ENCODE measurements around the gene POC1B. TPM values are rescaled to one million over a fixed set of nuclear protein-coding genes. Genes with fewer than 3 reads are reported as not detected.

POC1B gene
- total RNA-seq, 1 experiment from 2014 or later: 17.8 TPM

DNA sequence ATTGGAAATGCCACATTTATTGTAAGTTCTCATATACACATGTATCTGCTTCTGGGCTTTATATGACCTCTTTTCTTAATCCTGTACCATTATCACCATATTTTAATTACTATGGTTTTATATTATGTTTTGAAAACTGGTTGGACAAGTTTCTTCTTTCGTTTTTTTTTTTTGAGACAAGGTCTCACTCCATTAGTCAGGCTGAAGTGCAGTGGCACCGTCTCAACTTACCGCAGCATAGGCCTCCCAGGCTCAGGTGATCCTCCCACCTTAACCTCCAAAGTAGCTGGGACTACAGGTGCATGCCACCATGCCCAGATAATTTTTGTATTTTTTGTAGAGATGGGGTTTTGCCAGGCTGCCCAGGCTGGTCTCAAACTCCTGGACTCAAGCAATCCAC is 45.9 kb downstream of the POC1B start (continued):
- TF ChIP-seq, protein P1, sequence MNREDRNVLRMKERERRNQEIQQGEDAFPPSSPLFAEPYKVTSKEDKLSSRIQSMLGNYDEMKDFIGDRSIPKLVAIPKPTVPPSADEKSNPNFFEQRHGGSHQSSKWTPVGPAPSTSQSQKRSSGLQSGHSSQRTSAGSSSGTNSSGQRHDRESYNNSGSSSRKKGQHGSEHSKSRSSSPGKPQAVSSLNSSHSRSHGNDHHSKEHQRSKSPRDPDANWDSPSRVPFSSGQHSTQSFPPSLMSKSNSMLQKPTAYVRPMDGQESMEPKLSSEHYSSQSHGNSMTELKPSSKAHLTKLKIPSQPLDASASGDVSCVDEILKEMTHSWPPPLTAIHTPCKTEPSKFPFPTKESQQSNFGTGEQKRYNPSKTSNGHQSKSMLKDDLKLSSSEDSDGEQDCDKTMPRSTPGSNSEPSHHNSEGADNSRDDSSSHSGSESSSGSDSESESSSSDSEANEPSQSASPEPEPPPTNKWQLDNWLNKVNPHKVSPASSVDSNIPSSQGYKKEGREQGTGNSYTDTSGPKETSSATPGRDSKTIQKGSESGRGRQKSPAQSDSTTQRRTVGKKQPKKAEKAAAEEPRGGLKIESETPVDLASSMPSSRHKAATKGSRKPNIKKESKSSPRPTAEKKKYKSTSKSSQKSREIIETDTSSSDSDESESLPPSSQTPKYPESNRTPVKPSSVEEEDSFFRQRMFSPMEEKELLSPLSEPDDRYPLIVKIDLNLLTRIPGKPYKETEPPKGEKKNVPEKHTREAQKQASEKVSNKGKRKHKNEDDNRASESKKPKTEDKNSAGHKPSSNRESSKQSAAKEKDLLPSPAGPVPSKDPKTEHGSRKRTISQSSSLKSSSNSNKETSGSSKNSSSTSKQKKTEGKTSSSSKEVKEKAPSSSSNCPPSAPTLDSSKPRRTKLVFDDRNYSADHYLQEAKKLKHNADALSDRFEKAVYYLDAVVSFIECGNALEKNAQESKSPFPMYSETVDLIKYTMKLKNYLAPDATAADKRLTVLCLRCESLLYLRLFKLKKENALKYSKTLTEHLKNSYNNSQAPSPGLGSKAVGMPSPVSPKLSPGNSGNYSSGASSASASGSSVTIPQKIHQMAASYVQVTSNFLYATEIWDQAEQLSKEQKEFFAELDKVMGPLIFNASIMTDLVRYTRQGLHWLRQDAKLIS (CRISPR knock-in tag; IDR thresholded peaks at IDR 0.05; ENCODE audit: borderline replicate concordance): no peak
- TF ChIP-seq TEAD1 (CRISPR knock-in tag; IDR thresholded peaks at IDR 0.05) (no peak), E2F4 (CRISPR knock-in tag; IDR thresholded peaks at IDR 0.05; ENCODE audit: borderline replicate concordance, low read depth) (no peak), PRRX2 (CRISPR knock-in tag; IDR thresholded peaks at IDR 0.05) (no peak), HMGA2 (CRISPR knock-in tag; IDR thresholded peaks at IDR 0.05) (no peak)
- TF ChIP-seq, protein P2, sequence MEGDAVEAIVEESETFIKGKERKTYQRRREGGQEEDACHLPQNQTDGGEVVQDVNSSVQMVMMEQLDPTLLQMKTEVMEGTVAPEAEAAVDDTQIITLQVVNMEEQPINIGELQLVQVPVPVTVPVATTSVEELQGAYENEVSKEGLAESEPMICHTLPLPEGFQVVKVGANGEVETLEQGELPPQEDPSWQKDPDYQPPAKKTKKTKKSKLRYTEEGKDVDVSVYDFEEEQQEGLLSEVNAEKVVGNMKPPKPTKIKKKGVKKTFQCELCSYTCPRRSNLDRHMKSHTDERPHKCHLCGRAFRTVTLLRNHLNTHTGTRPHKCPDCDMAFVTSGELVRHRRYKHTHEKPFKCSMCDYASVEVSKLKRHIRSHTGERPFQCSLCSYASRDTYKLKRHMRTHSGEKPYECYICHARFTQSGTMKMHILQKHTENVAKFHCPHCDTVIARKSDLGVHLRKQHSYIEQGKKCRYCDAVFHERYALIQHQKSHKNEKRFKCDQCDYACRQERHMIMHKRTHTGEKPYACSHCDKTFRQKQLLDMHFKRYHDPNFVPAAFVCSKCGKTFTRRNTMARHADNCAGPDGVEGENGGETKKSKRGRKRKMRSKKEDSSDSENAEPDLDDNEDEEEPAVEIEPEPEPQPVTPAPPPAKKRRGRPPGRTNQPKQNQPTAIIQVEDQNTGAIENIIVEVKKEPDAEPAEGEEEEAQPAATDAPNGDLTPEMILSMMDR (IDR thresholded peaks at IDR 0.05): no peak

- H3K27me3 Mint-ChIP-seq (ENCODE audit: low read depth): no peaks in the 10 kb centered on the region
- H3K36me3 Mint-ChIP-seq: no peaks in the 10 kb centered on the region
- no peak overlapping the region for H3K27ac Mint-ChIP-seq
- ATAC-seq (no peak), DNase-seq (ENCODE audit: low spot score) (no peak)
- CTCF ChIA-PET: interaction anchor here (0.7 to 1.7 kb wide), 5 partner anchors 10 to 461 kb away, joined by 3 to 5 read pairs (median 3); no protein-coding TSS in a partner anchor
- POLR2A ChIA-PET: no interaction called here
- no peak overlapping the region for H3K4me3 Mint-ChIP-seq
- H3K9me3 Mint-ChIP-seq: no peaks in the 10 kb centered on the region
- H3K4me1 Mint-ChIP-seq: no peaks in the 10 kb centered on the region
- TF ChIP-seq, protein P3, sequence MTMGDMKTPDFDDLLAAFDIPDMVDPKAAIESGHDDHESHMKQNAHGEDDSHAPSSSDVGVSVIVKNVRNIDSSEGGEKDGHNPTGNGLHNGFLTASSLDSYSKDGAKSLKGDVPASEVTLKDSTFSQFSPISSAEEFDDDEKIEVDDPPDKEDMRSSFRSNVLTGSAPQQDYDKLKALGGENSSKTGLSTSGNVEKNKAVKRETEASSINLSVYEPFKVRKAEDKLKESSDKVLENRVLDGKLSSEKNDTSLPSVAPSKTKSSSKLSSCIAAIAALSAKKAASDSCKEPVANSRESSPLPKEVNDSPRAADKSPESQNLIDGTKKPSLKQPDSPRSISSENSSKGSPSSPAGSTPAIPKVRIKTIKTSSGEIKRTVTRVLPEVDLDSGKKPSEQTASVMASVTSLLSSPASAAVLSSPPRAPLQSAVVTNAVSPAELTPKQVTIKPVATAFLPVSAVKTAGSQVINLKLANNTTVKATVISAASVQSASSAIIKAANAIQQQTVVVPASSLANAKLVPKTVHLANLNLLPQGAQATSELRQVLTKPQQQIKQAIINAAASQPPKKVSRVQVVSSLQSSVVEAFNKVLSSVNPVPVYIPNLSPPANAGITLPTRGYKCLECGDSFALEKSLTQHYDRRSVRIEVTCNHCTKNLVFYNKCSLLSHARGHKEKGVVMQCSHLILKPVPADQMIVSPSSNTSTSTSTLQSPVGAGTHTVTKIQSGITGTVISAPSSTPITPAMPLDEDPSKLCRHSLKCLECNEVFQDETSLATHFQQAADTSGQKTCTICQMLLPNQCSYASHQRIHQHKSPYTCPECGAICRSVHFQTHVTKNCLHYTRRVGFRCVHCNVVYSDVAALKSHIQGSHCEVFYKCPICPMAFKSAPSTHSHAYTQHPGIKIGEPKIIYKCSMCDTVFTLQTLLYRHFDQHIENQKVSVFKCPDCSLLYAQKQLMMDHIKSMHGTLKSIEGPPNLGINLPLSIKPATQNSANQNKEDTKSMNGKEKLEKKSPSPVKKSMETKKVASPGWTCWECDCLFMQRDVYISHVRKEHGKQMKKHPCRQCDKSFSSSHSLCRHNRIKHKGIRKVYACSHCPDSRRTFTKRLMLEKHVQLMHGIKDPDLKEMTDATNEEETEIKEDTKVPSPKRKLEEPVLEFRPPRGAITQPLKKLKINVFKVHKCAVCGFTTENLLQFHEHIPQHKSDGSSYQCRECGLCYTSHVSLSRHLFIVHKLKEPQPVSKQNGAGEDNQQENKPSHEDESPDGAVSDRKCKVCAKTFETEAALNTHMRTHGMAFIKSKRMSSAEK (CRISPR knock-in tag; IDR thresholded peaks at IDR 0.05; ENCODE audit: borderline replicate concordance): no peak
- TF ChIP-seq SMAD3 (CRISPR knock-in tag; IDR thresholded peaks at IDR 0.05; ENCODE audit: borderline replicate concordance): no peak
- TF ChIP-seq ETV6 (CRISPR knock-in tag; IDR thresholded peaks at IDR 0.05): no peak
- TF ChIP-seq MXD4 (CRISPR knock-in tag; IDR thresholded peaks at IDR 0.05; ENCODE audit: borderline replicate concordance): no peak
- TF ChIP-seq RORB (CRISPR knock-in tag; IDR thresholded peaks at IDR 0.05): no peak
- no peak for TF ChIP-seq FOXP1 (CRISPR knock-in tag; IDR thresholded peaks at IDR 0.05; ENCODE audit: borderline replicate concordance)
- TF ChIP-seq AR (CRISPR knock-in tag; IDR thresholded peaks at IDR 0.05): no peak
- TF ChIP-seq, protein P4, sequence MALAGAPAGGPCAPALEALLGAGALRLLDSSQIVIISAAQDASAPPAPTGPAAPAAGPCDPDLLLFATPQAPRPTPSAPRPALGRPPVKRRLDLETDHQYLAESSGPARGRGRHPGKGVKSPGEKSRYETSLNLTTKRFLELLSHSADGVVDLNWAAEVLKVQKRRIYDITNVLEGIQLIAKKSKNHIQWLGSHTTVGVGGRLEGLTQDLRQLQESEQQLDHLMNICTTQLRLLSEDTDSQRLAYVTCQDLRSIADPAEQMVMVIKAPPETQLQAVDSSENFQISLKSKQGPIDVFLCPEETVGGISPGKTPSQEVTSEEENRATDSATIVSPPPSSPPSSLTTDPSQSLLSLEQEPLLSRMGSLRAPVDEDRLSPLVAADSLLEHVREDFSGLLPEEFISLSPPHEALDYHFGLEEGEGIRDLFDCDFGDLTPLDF (CRISPR knock-in tag; IDR thresholded peaks at IDR 0.05): no peak
- TF ChIP-seq ELF4 (CRISPR knock-in tag; IDR thresholded peaks at IDR 0.05; ENCODE audit: low read depth): no peak
These were observed 48.1 kb downstream of the POC1B start for GRCh38 chr12:89477633-89478279.

Measured in WTC11 (cell line).